Measurements from ENCODE around the gene HDAC7.

DNA sequence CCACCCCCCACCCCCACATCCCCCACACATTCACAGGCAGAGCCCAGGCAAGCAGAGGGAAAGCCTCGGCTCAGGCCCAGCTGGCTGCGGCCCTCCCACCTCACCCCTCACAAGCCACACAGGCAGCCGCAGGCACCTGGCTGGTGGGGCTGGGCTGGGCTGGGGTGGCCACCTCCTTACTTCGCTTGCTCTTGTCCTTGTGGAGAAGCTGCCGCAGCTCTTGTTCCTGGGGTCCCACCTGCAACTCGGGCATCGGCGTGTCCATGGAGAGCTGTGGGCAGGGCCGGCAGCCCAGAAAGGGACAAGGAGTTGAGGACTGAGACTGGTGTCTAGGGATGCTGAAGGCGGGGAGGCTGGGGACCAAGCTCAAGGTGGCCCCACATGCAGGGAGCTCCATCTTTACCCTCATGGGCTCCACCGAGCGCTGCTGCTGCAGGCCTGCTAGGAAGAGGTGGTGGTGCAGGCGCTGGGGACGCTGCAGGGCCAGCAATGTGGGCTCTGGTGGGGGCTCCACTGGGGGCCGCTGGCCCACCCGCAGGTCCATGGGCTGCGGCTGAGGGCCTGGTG is 21.2 kb downstream of the HDAC7 start:
- TF ChIP-seq CTCF (IDR thresholded peaks at IDR 0.05) = no peak
- no peak for TF ChIP-seq EP300 (IDR thresholded peaks at IDR 0.05)
- no peak for TF ChIP-seq POLR2A (IDR thresholded peaks at IDR 0.05)
